ENCODE data around the gene ABLIM3. TPM values are rescaled to one million over a fixed set of nuclear protein-coding genes. Genes with fewer than 3 reads are reported as not detected.

ABLIM3 gene
- total RNA-seq (2014; rRNA removed; shearing (Covaris generic)), result 6.5 and 7.0 TPM in 2 replicates
- 1.1 and 1.5 TPM in 2 replicates for polyA plus RNA-seq (2014; cell fraction: nucleus; rRNA removed)

DNA sequence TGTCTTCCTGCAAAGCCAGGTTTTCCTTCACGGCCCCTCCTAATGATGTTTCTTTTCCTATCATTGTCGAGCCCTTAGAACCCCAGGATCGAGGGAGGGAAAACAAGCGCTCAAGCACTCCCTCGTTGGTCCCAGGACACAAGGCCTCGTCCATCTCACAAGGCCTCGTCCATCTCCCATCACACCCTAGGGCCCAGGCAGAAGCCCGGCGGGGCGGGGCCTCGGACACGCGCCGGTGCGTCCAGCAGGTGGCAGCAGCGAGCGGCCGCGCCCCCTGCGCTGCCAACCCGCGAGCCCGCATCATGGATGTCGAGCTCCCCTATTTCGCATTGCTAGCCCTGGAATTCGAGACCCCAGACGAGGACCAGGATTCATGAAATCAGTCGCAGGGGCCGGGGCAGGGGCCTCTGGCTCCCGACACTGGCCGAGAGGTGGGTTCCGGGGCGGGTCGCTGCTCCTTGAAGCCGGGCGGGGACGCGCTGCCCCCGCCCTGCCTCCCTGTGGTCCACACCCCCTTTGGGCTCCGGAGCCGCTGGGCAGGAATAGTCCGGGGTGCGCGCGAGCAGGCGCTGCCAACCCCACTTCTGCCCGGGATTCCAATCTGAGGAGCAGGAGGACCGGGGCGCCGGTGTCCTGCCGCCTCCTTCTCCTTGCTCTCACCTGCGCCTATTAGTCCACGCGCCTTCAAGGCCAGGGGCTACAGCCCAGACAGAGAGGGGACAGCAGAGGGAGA is at the start of gene ABLIM3:
Gene ABLIM3 (plus strand): TSS at position 270 of the 733 bp plus-strand sequence. CDS start 603 bp downstream, outside the sequence.
- DNase-seq (ENCODE audit: extremely low read depth, low read depth), result peak; percentile 60

DNA sequence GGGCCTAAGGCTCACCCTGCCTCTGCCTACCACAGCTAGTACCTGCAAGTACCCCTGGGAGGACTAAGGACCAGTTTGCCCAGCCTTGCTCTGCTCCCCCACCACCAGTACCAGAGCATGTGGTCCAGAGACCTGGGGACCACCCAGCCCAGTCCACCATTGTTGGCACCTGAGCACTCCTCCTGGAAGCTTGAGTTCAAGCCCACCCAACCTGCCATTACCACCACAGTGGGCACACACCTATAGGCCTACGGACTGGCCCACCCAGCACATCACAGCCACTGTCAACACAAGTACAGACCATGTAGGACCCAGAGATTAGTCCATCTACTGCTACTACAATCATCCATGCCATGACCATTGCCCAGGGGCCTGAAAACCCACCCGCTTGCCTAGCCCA is 47.7 kb upstream of the ABLIM3 start:
- DNase-seq (ENCODE audit: extremely low read depth, low read depth), result no peak

DNA sequence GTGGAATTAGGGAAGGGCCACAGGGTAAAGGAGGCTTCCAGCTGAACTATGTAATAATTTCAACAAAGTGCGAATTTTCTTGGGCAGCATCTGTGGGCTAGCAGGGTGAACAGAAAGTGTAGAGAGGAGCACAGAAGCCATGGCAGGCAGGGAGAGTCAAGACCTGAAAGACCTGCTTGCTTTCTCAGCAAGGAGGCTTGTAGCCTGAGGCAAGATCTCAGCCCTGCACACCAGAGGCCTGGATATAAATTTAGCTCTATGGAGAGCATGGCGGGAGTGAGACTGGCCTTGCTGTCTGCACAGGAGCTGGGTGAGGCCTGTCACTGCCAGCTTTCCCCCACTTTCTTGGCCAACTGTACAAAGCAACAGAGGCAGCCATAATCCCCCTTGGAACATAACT is 46.3 kb upstream of the ABLIM3 start:
- DNase-seq (ENCODE audit: extremely low read depth, low read depth), result no peak

DNA sequence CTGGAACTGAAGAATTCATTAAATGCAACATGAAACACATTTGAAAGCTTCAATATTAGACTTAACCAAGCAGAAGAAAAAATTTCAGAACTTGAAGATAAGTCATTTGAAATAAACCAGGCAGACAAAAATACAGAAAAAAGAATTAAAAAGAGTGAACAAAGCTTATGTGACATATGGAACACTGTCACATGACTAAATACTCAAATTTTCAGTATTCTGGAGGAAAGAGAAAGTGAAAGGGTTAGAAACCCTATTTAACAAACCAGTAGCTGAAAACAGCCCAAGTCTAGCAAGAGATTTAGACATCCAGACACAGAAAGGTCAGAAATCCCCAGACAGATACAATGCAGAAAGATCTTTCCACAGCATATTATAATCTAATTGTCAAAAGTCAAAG is 41.4 kb upstream of the ABLIM3 start:
- DNase-seq (ENCODE audit: extremely low read depth, low read depth), result no peak

DNA sequence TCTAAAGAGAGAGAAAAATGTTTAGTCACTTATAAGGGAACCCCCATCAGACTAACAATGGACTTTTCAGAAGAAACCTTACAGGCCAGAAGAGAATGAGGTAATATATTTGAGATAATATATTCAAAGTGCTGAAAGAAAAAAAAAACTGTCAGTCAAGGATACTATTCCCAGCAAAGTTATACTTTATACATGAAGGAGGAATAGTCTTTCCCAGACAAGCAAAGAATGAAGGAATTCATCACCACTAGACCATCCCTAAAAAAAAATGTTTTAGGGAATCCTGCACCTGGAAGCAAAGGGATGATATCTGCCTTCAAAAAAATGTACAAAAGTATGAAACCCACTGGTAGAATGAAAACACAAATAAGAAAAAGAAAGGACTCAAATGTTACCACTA is 41.0 kb upstream of the ABLIM3 start:
- DNase-seq (ENCODE audit: extremely low read depth, low read depth), result no peak

DNA sequence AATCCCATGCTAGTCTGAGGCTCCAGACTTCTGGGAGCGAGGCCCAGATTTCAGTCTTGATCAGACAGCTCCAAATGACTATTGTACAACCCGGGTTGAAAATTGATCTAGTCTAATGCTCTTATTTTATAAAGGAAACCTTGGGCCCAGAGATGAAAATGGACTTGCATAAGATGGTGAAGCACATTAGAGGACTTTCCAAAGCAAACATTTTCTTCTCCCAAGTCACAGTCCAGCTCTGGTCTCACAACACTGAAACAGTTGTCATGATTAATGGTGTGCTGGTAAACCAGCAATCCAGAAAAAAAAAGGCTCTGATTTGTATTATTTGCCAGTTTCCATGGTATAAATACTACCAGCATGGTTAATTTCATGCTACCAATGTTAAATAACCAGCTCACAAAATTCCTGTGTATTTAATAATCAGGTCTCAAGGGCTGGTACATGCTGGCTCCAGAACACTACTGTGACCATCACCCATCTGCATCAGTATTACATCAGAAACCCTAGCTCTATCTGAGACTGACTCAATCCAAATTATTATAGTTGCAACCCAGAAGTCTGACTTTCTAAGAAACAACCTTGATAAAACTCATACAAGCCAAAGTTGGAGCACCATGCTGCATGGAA is 32.5 kb upstream of the ABLIM3 start:
- DNase-seq (ENCODE audit: extremely low read depth, low read depth), result no peak

DNA sequence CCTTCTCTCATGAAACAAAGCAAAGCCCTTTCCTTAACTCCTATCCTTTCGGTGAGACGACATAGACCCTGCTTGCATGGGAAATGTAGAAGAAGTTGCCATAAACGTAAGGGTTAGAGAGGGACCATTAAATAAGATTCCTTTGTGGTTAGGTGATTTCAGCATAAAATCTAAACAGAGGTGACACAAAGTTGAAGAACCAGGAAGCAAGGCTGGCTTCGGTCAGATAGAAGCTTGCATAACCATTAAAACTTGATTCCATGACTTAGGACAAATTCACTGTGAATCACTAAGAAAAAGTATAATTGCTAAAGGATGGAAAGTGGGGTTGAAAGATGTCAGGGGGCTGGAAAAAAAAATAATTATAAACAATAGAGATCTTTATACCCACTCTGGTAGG is 30.9 kb upstream of the ABLIM3 start:
- no peak for DNase-seq (ENCODE audit: extremely low read depth, low read depth)

DNA sequence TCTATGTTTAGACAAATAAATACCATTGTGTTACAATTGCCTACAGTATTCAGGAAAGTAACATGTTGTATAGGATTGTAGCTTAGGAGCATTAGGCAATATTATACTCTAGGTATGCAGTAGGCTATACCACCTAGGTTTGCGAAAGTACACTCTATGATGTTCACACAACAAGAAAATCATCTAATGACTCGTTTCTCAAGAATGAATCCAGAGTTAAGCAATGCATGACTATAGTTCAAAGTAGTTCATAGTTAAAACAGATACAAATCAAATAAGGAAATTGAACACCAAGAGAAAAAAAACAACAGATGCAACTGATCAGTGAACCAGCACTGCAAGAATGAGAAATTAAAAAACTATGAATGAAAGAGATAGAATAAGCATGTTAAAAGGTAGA is 27.6 kb upstream of the ABLIM3 start:
- DNase-seq (ENCODE audit: extremely low read depth, low read depth), result no peak

DNA sequence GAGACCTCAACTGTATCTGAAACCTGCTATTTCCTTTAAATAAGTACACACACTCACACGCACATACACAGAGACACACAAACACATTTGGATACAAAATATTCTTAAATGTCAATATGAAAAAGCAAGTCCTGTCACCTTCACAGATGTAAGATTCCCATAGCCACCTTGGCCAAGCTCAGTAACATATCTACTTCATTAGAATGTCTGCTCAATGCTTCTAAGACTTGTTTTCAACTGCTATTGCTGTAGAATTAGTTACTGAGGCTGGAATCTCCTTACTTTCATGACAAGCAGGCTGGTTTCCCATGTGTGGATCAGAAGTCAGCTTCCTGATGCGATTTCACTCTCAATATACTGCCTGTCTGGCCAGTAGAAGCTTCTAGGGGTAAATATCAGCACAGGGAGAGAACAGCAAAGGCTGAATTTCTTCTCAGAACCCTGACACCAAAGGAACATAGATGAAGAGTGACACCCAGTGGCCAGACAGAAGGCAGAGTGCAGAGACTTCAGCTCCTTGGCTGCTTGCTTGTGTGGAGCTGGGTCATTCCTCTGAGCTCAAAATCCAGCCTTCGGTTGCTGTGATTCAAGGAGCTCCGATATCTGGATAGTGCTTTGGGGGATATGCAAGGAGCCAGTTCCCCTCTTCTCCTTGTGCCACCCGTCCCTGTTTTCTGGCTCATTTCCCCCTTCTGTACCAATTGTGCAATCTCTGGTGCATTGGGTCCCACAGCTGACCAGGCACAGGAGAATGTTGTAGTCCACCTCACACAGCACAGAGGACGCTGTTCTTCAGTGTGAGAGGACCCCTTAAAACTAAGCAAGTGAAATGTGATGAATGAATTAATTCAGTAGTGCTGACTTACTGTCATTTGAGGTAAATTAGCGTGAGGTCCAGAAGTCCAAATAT is 26.6 kb upstream of the ABLIM3 start:
- DNase-seq (ENCODE audit: extremely low read depth, low read depth), result peak; percentile 74

DNA sequence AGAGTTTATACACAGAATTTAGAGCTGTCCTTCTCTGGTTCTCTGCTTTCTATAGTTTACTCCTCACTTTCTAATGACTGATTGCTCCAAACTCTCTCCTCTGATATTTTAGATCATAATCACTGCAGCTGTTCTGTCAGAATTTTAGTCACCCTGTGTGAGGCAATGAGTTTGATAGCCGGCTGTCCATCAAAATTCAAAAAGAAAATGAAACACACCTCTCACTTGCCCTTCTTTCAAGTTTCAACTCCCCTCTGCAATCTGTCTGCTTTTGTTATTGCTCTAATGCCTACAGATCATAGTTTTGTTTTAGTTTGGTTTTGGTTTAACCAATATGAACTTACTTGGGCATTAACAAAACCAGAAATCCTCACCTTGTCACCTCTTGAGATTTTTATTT is 23.3 kb upstream of the ABLIM3 start:
- DNase-seq (ENCODE audit: extremely low read depth, low read depth), result no peak

DNA sequence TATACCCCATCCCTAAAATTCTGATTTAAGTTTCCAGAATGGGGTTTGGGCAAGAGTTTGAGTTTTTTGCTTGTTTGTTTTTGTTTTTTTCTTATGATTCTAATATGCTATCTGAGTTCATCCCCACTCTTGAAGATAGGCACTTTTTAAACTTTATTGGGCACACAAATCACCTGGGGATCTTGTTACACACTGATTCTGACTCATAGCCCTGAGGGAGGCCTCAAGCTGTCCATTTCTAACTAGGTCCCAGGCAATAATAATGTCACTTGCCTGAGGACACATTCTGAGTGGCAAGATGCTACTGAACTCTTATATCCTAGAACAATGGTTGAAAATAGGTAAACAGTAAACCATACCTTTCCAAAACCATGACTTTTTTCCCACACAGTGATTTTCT is 22.8 kb upstream of the ABLIM3 start:
- no peak for DNase-seq (ENCODE audit: extremely low read depth, low read depth)

DNA sequence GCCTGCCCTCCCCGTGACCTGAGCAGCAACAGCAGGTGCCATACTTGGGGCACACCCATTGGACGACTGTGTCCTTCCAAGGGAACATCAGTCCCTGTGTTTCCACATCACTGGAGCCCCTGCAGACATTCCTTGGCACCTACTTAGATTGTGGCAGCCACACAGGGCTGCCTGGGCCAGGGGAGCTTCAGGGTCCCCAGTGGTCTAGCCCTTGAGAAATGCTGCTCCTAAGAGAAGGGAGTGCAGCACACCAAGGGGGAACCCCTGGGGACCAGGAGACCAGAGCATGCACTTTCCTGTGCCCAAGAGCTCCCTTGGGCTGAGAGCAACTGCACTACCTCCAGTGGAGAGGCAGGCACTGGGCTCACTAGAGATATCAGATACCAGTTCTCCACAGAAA is 20.1 kb upstream of the ABLIM3 start:
- DNase-seq (ENCODE audit: extremely low read depth, low read depth), result no peak

DNA sequence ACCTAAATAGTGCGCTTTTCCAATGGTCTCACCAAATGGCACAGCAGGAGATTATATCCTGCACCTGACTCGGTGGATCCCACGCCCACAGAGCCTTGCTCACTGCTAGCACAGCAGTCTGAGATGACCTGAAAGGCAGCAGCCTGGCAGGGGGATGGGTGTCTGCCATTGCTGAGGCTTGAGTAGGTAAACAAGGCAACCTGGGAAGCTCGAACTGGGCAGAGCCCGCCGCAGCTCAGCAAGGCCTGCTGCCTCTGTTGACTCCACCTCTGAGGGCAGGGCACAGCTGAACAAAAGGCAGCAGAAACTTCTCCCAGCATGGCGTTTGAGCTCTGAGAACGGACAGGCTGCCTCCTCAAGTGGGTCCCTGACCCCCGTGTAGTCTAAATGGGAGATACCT is 18.1 kb upstream of the ABLIM3 start:
- no peak for DNase-seq (ENCODE audit: extremely low read depth, low read depth)

DNA sequence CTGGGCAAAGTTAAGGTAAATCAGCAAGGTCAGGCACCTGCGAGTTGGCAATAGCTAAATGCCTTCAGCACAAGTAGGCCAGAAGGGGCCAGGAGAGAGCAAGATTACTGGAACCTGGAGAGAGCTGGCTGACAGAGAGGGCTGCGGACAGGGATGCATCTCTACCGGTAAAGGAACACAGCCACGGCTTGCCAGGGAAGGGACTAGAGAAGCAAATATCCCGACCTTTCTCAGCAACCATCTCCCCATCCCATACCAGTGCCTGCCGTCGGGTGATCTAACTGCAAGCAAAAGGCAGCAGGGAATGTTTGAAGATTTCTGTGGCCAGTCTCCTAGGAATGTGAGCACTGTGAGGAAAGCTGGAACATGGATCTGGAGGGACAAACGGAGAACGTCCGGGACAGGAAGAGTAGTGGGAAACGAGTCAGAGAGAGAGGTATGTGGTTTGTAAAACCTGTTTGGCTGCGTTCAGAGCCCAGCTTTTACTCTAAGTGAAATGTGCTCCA is 15.9 kb upstream of the ABLIM3 start:
- DNase-seq (ENCODE audit: extremely low read depth, low read depth), result no peak

DNA sequence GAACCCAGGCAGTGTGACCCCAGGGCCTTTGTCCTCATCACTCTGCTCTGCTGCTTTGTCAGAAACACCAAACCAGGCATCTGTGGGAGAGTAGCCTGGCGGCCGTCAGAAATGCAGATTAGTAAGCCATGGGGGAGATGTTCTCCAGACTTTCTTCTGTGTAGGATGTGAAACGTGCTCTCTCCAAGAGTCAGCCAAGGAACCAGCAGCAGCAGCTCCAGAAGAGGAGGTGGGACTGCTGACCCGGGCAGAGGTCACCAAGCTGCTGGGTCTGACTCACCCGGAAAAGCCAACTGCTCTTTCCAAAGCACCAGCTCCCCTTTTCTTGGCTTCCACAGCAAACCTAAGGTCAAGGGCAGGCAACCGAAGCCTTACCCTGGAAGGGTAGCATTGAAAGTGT is 14.4 kb upstream of the ABLIM3 start:
- no peak for DNase-seq (ENCODE audit: extremely low read depth, low read depth)

DNA sequence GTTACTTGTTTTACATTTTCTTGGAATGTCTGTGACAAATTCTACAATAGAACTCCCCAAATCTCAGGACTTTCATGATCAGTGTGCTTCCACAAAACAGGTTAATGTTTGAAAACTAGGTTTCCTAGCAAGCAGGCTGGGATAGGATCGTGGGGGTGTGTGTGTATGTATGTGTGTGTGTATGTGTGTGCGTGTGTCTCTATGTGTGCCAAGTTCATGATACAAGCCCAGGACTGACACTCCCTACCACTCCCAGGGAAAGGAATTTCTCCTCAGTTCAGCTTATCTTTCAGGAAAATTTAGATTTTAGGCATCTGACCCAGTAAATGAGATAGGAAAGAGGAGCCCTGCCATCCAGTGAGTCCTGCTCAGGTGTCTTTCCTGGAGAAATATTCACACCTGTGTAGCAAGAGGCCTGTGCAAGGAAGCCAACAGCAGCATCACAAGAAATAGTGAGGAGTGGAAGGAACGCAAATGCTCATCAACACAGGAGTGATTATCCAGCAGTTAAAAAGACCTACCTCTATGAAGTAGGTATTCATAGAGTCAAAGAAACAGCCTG is 13.8 kb upstream of the ABLIM3 start:
- DNase-seq (ENCODE audit: extremely low read depth, low read depth), result no peak

DNA sequence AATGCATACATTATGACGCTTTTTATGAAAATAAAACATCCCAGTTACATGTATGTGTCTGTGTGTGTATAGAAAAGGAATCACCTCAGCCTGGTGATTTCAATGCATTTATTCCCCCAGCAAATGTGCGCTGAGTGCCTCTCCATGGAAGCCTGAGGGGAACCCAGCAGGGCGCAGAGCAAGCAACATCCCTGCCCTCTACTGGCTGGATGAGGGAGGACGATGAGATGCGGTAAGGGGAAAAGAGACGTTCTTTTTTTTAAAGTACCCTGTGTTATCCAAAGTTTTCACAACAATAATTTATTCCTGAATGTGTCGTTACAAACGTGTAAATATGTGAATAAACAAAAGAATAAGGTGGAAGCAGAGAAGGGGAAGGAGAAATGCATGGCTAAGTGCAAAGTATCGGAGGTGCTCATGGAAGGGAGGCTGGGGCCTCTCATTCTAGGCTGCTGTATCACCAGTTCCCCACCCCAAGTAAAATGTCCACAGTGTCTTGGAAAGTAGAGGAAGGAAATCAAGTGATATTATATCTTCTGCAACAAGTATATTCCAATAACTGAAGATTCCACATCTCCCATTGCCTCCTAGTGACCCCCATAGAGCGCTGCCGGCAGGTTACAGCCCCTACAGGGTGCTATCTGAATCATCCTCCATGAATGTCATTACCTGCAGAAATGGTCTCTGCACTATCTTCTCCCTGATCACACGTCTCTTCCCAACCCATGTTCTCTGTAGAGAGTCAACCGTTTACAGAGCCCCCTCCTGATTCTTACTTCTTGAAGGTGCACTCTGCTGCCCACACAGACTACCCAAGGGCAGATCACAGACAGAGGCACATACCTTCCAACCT is 13.0 kb upstream of the ABLIM3 start:
- DNase-seq (ENCODE audit: extremely low read depth, low read depth), result no peak

DNA sequence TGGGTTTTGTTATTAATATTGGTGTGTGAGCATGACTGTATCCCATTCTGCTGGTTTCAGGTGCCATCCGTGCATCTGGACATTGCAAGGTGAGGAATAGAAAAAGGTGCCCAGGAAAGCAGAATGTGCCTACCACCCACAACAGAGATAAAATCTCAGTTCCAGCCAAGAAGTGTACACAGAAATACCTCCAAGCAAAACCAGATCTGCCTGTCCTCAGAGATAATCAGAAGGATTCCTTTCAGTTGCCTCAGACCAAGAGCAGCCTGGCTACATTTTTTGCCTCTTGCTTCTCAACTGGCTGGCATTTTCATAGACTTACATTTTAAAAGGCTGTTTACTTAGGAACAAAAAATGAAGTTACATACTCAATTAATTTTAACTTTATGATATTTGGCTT is 12.1 kb upstream of the ABLIM3 start:
- no peak for DNase-seq (ENCODE audit: extremely low read depth, low read depth)

DNA sequence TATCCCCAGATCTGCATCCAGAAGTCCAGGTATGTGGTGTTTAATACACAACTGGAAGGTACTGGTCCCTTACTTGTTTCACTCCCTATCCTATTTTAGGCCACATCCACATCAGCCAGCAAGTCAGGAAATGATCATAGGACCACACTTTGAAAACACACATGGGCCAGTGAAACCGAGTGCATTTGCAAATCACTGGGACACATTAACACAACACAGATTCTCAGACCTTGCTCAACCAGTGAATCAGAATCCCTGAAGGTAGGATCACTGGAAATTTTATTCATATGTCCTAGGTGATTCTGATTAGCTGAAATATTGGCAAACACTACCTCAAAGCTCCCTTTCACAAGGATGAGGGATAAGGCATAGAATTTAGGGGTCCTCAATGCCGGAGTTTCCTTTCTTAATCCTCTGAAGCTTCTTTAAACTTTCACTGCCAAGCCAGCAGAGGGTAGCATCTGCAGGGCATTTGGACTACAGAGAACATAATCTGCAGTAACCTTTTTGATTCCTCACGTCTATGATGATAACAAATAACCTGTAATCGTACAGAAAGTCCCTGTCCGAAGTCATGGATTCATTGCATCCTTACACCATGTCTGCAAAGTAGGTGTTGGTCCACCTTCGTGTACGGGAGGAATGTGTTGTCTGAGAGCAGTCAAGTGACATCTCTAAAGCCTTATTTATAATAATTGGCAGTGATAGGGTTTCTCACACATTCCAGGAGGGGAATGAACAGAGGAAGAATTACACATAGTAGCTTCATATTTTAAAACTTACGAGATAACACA is 11.0 kb upstream of the ABLIM3 start:
- no peak for DNase-seq (ENCODE audit: extremely low read depth, low read depth)
